ENCODE results near the gene NKD1. TPM values are rescaled to one million over a fixed set of nuclear protein-coding genes. Genes with fewer than 3 reads are reported as not detected.

The NKD1 gene
- total and polyA plus RNA-seq, 7 donors: 0.04 to 0.45 (median 0.22) TPM

DNA sequence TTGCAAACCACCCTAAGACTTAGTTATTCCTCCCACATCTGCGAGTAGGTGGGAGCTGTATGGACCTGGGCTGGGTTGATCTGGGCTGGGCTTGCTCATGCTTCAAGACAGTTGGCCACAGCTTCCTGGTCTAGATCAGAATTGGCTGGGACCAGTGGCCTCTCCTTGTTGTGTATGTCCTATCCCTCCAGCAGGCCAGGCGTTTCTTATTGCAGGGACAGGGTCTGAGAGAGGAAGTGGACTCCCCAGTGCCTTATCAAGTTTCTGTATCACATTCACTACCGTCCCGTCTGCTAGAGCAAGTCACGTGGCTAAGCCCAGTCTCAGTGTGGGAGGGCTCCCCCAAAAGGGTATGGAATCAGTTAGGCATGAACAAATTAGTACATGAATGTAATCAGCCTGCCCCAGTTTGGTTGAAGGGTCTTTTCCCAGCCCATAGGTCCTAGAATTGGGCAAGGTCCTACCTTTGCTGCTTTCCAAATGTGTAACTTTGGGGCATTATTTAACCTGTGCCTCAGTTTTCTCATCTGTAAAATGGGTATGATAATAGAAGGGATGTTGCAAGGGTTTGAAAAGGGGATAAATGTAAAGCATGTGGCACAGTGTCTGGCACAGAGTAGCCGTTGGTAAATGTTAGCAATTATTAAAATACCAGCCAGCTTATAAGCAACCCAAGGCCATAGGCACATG lies 36.0 kb downstream of the NKD1 start:
- DNase-seq: no peak
- Histone ChIP-seq H3K36me3 (ENCODE audit: insufficient read depth in 1 of 2, low read depth in 1 of 2) (no peaks in the 10 kb centered on the region), H3K4me3 (no peak overlapping the region), H3K27ac (no peak overlapping the region), H3K4me1 (no peaks in the 10 kb centered on the region), H3K9me3 (no peaks in the 10 kb centered on the region), H3K27me3 (ENCODE audit: insufficient read depth in 3 of 3, low read length in 2 of 3) (no peaks in the 10 kb centered on the region)
- no peak for ATAC-seq
- intact Hi-C loops (cut with DNase I): no loop called here
- TF ChIP-seq, protein P1, sequence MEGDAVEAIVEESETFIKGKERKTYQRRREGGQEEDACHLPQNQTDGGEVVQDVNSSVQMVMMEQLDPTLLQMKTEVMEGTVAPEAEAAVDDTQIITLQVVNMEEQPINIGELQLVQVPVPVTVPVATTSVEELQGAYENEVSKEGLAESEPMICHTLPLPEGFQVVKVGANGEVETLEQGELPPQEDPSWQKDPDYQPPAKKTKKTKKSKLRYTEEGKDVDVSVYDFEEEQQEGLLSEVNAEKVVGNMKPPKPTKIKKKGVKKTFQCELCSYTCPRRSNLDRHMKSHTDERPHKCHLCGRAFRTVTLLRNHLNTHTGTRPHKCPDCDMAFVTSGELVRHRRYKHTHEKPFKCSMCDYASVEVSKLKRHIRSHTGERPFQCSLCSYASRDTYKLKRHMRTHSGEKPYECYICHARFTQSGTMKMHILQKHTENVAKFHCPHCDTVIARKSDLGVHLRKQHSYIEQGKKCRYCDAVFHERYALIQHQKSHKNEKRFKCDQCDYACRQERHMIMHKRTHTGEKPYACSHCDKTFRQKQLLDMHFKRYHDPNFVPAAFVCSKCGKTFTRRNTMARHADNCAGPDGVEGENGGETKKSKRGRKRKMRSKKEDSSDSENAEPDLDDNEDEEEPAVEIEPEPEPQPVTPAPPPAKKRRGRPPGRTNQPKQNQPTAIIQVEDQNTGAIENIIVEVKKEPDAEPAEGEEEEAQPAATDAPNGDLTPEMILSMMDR (IDR thresholded peaks at IDR 0.05): no peak
- 54 to 69% (median 67%) methylated on average over 6 of the region's 6 CpGs for WGBS, 3 donors

DNA sequence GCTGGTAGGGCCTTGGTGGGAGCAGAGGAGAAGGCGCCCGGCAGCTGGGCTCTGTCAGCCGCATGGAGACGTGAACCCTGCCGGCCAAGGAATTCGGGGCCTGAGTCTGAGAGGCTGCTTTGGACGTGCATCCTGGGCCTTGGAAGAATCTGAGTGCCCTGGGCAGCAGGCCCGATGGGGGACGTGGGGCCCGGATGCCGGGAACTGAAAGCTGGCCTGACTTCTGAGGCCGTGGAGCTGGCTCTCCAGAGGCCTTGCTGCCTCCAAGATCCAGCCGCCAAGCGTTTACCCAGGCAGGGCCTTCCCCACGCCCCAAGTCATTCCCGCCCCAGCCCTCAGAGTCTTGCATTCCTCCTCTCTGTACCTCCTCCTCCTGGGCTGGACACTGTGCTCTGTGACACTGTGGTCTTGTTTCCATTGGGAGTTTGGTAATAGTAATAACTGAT lies 37.2 kb downstream of the NKD1 start:
- DNase-seq (peak; percentile 71 to 78), ATAC-seq (peak in 3 of 4 donors; percentile 21 to 56 (median 36))
- H3K9me3 ChIP-seq: no peaks in the 10 kb centered on the region
- H3K4me3 ChIP-seq: no peak overlapping the region
- H3K27ac ChIP-seq: no peak overlapping the region
- TF ChIP-seq, protein P1 (IDR thresholded peaks at IDR 0.05): no peak
- intact Hi-C loops (cut with DNase I): no loop called here
- 32 to 46% (median 41%) methylated on average over 15 to 16 of the region's 16 CpGs for WGBS, 3 donors
- H3K27me3 ChIP-seq (ENCODE audit: insufficient read depth in 3 of 3, low read length in 2 of 3): no peaks in the 10 kb centered on the region
- no peaks in the 10 kb centered on the region for H3K36me3 ChIP-seq (ENCODE audit: insufficient read depth in 1 of 2, low read depth in 1 of 2)
- no peaks in the 10 kb centered on the region for H3K4me1 ChIP-seq

DNA sequence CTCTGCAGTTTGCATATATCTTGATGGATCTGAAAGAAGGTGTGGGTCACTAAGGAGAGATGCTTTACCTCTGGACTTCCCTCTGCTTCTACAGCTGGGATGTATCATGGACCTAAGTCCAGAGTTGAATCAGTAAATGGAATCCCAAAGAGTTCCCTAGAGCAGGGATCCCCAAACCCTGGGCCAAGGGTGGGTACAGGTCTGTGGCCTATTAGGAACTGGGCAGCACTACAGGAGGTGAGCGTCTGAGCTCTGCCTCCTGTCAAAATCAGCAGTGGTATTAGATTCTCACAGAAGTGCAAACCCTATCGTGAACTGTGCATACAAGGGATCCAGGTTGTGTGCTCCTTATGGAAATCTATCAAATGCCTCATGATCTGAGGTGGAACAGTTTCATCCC lies 39.3 kb downstream of the NKD1 start:
- no peaks in the 10 kb centered on the region for H3K36me3 ChIP-seq (ENCODE audit: insufficient read depth in 1 of 2, low read depth in 1 of 2)
- no peak overlapping the region for H3K4me3 ChIP-seq
- TF ChIP-seq, protein P1 (IDR thresholded peaks at IDR 0.05): no peak
- no peak overlapping the region for H3K27ac ChIP-seq
- ATAC-seq (no peak), DNase-seq (no peak)
- no peaks in the 10 kb centered on the region for H3K27me3 ChIP-seq (ENCODE audit: insufficient read depth in 3 of 3, low read length in 2 of 3)
- intact Hi-C loops (cut with DNase I): no loop called here
- H3K9me3 ChIP-seq: no peaks in the 10 kb centered on the region
- H3K4me1 ChIP-seq: no peaks in the 10 kb centered on the region
- 95 to 98% (median 97%) methylated on average over 2 of the region's 2 CpGs for WGBS, 3 donors

DNA sequence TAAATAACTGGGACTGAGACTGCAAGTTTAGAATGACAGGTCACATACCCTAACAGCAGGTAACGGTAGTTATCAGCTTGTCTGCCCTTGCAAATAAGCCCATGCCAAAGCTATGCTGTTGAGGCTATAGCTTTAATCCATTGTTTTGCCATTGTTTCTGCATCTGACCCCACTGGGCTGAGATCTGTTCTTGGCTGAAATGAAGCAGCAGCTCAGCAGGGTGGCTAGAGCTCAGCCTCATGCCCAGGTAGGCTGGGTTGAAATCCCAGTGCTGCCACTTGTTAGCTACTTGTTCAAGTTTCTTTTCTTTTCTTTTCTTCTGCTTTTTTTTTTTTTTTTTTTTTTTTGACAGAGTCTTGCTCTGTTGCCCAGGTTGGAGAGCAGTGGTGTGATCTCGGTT lies 40.1 kb downstream of the NKD1 start:
- H3K27ac ChIP-seq: no peak overlapping the region
- H3K36me3 ChIP-seq (ENCODE audit: insufficient read depth in 1 of 2, low read depth in 1 of 2): no peaks in the 10 kb centered on the region
- no peak overlapping the region for H3K4me3 ChIP-seq
- no peaks in the 10 kb centered on the region for H3K4me1 ChIP-seq
- no peaks in the 10 kb centered on the region for H3K9me3 ChIP-seq
- WGBS, 3 donors: 93 to 94% (median 93%) methylated on average over 2 of the region's 2 CpGs
- no peaks in the 10 kb centered on the region for H3K27me3 ChIP-seq (ENCODE audit: insufficient read depth in 3 of 3, low read length in 2 of 3)
- ATAC-seq (no peak), DNase-seq (no peak)
- TF ChIP-seq, protein P1 (IDR thresholded peaks at IDR 0.05): no peak
- intact Hi-C loops (cut with DNase I): no loop called here

DNA sequence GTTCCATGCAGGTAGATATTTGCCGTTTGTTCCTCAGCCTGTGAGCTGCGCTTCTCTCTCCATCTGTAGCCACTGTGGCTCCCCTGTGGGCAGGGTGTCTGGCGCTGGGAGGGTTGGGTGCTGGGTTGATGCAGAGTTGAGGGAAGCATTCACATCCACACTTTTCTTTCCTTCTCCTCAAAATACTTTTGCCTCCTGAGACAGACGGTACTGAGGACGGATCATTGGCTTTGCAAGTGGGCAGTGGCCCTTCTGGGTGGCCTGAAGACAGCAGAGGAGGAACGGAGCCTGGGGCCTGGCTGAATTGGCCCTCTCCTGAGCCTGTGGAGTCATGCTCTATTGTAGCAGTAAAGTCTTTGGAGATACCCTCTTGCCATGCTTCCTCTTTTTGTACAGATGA lies 43.0 kb downstream of the NKD1 start:
- H3K36me3 ChIP-seq (ENCODE audit: insufficient read depth in 1 of 2, low read depth in 1 of 2): no peaks in the 10 kb centered on the region
- intact Hi-C loops (cut with DNase I): loop anchor here (5.0 to 10.0 kb wide), 3 partner anchors 64 to 216 kb away; no protein-coding TSS in a partner anchor
- no peaks in the 10 kb centered on the region for H3K4me1 ChIP-seq
- no peaks in the 10 kb centered on the region for H3K27me3 ChIP-seq (ENCODE audit: insufficient read depth in 3 of 3, low read length in 2 of 3)
- ATAC-seq (no peak), DNase-seq (no peak)
- no peak overlapping the region for H3K4me3 ChIP-seq
- no peak overlapping the region for H3K27ac ChIP-seq
- H3K9me3 ChIP-seq: no peaks in the 10 kb centered on the region
- 68 to 75% (median 72%) methylated on average over 6 of the region's 6 CpGs for WGBS, 3 donors
- TF ChIP-seq, protein P1 (IDR thresholded peaks at IDR 0.05): no peak
